OCI-M2 (cell line): ENCODE measurements around the gene NKG7.

Experiments used
- DNase-seq: peaks from one replicate; lab custom pipeline; 2025; ENCODE audit not compliant: unreplicated experiment; lab: John Stamatoyannopoulos, UW

The NKG7 gene

GRCh38 chr19:51364200-51365106 is 8.0 kb downstream of the NKG7 start:
- no peak for DNase-seq

GRCh38 chr19:51361239-51361638 is 11.2 kb downstream of the NKG7 start:
- no peak for DNase-seq

DNA sequence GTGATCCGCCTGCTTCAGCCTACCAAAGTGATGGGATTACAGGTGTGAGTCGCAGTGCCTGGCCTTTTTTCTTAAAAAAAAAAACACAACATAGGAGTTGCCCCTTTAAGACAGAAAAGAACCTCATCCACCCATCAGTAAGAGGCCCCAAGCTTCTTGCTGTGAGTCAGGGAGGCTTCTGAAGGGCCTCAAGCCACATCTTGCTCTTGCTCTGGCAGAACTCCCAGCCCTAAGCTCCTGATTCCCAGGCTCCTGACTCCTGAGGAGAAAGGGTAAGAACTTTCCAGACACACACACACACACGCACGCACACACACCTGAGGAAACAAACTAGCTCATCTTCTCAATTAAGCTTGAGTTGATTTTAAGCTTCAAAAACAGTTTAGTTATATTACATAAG is 13.2 kb downstream of the NKG7 start:
- no peak for DNase-seq

DNA sequence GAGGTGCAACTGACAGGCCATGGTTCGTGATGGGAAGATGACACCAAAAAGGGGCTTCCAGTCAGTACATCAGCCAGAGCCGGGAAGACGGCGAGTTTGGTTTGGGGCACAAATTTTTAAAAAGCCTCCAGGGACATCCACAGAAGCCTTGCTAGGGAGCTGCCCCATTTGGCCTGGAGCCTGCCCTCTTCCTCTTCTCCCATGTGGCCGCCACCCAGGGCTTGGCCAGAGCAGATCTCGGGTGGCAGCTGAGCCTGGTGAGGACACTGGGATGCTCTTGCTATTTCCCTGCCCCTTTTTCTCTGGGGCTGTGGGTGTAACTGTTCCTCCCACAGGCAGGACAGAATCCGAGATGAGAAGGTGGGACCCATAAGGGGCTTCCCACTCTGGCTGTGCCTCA is 14.5 kb downstream of the NKG7 start:
- DNase-seq, result no peak

GRCh38 chr19:51356159-51356801 is 16.2 kb downstream of the NKG7 start:
- DNase-seq, result no peak

DNA sequence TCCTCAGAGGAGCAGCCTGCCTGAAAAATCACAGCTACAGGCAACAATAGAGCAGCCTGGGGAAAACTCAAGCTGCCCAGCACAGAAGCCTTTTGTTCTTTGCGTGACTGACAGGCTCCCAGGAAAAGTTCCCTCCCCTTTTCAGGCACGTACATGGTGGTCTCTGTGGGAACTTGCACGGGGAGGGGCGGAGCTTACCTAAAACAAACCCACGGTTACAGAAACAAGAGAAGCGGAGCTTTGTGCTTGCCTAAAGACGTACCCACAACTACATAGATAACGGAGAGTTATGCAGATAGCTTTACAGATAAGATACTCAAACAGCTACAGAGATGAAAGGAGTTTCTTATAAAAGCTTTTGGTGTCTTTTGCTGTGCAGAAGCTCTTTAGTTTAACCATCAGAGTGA is 17.7 kb downstream of the NKG7 start:
- no peak for DNase-seq

DNA sequence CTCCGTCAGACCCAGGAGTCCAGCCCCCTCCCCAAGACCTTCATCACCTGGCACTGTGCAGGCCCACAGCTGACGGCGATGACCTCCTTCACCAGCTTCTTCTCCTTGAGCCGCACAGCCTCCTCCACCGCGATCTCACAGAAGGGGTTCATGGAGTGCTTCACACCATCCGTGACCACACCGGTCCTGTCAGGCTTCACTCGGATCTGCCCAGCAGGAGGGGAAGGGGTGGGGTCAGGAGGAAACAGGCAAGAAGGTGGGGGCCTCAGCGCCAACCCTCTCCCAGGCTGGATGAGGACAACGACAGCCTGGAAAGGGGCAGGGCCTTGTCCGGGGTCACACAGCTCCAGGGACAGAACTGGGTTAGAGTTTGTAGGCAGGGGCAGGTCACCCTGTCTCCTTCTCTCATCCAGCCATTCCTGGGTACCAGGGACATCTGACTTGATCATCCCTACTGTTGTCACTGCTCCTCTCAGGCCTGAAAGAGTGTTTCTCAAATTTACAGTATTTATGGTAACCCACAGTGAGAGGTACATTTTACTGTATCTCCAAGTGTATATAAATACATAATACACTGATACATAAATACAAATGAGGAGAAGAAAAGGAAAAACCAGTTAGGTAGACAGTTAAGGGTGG is 18.2 kb downstream of the NKG7 start:
- no peak for DNase-seq

- no peak for DNase-seq
Measured at GRCh38 chr19:51352783-51353360, 19.6 kb downstream of the NKG7 start.

GRCh38 chr19:51351266-51351990 is 21.0 kb downstream of the NKG7 start:
- no peak for DNase-seq

DNA sequence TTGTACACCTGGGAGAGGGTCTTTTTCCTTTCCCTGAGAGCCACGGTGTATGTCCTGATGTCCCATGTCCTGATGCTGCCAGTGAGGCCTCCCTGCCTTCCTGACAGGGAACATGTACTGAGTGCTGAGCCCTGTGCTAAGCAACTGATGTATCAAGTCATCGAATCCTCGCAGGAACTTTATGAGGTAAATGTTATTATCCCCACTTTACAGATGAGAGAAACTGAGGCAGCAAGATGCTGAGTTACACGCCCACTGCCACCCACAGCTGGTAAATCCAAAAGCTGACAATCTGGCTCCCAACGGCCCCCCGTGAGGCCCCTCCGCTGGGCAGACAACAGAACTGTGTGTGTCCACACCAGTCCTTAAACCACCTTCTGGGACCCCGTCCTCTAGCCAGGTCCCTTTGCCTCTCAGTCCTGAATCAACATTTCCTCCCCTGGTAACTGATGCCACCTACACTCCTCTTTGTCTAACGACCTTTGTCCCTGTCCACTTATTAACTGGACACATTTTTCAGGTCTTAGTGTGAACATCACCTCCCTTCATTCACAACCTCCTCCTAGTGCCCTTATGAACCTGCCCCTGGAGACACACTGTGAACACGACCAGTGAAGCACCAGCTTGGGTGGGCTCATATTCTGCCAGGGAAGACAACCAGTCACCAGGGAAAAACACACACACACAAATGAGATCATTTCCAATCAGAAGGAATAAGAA is 25.1 kb downstream of the NKG7 start:
- no peak for DNase-seq

DNA sequence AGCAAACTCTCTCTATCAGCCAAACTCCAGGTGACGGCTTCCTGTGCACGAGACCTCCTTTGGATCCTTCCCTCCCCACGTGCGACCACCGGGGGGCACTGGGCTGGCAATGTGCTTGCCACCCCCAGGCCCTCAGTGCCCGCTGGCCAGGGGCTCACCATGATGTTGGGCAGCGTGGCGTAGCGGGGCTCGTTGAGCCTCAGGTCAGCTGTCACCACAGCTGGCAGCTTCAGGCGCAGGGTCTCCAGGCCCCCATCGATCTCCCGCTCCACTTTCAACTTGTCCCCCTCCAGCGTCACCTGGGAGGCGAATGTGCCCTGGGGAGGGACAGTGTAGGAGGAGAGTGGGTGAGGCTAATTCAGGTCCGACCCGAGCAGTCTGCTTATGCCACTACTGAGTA is 25.7 kb downstream of the NKG7 start:
- no peak for DNase-seq

GRCh38 chr19:51345076-51345620 is 27.3 kb downstream of the NKG7 start:
- DNase-seq, result no peak

GRCh38 chr19:51342631-51343569 is 29.6 kb downstream of the NKG7 start:
- DNase-seq, result no peak

GRCh38 chr19:51341976-51342580 is 30.4 kb downstream of the NKG7 start, which contains the start of gene VSIG10L:
Gene VSIG10L (minus strand): TSS chr19:51342139. CDS start chr19:51342124, 15 bp downstream.
- no peak for DNase-seq

DNA sequence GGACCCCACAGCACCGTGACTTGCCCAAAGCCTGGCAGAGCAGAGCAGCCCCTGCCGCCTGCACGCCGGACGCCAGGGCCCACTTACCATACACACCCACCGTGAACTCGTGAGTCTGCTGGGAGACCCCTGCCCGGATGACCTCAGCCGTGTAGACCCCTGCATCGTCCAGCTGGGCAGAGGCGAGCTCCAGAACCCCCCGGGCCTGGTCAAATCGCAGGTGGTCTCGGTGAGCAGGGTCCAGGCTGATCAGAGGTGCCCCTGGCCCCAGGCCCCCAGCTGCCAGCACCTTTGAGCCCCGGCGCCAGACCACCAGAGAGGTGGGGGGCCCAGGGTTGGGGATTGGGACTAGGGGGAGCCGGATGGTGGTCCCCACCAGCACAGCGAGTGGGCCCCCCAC is 31.4 kb downstream of the NKG7 start:
- no peak for DNase-seq

GRCh38 chr19:51339687-51340656 is 32.5 kb downstream of the NKG7 start:
- DNase-seq, result peak; percentile 82

DNA sequence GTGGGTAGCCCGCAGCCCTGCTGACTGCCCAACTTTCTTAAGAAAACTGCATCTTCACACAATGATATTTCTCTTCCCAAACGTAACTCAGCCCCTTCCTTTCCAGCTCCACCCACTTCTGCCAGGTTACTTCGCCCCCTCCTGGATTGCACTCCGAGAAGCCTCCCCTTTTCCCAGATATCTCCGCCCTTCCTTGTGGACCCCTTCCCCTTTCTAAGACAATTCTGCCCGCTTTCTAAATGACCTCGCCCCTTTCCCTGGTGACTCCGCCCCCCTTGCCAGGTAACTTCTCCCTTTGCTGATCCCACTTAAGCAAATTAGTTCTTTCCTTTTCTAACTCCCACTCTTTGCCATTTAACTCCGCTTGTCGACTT is 33.2 kb downstream of the NKG7 start:
- no peak for DNase-seq
